K562 (cell line): ENCODE measurements around the gene ULBP2. TPM values are rescaled to one million over a fixed set of nuclear protein-coding genes. Genes with fewer than 3 reads are reported as not detected.
A peak's percentile ranks its signal among the peaks of the same experiment; 100 is the strongest.

ENCODE experiments used
- ATAC-seq: fragments of 200-7000 bp; cut with Tn5 transposase; 3 replicates; pipeline ENCODE4 v1.9.1; 2020; ENCODE audit warnings: moderate library complexity
- BruUV-seq: library from RNA; stranded (reverse); fragments of 400-500 nt; replicated peaks from 2 replicates; lab custom pipeline; 2021; lab: Mats Ljungman, UMichigan
- CTCF ChIA-PET: fragments of 300-600 bp; formaldehyde crosslinking; extraction: SDS; loops from one replicate; lab custom pipeline; 2021; ENCODE audit warnings: low intra/inter-chr PET ratio; lab: Yijun Ruan, JAX
- POLR2A ChIA-PET: fragments of 300-600, 350-650 bp; sonication (Branson Sonifier 250); formaldehyde crosslinking; extraction: SDS; loops from one replicate; lab custom pipeline; 2021; ENCODE audit warnings: antibody characterized with exemption, inconsistent platforms; lab: Yijun Ruan, JAX
- DNase-seq, 4 experiments: peaks; one replicate each; pipeline versions ENCODE4 v3.0.0 to v3.0.0-alpha.2; 2011 to 2018; ENCODE audit warnings: low spot score in 3 of 4, mixed read lengths in 3 of 4; ENCODE audit errors: extremely low read depth in 1 of 4
- FAIRE-seq: peaks from 2 replicates; lab custom pipeline; 2011; peaks lifted over from hg19 to GRCh38; lab: Jason Lieb, UNC
- H2AFZ ChIP-seq: 2 replicates; pipeline ENCODE4 v1.6.0; 2011; ENCODE audit warnings: low read depth, low read length, control low read depth, inconsistent platforms
- H3K27ac ChIP-seq: fragments of 200-600 bp; 3 replicates; pipeline ENCODE4 v1.8.0; 2011; ENCODE audit warnings: low read depth, mild to moderate bottlenecking, control low read depth, inconsistent platforms, low read length, moderate library complexity, mixed read lengths; ENCODE audit errors: extremely low read depth
- H3K27me3 ChIP-seq, 2 experiments: fragments of 300-600 bp in 1 of 2; 2 replicates in 1 of 2; 3 replicates in 1 of 2; pipeline versions ENCODE4 v1.6.0 to v1.8.0; 2011; ENCODE audit warnings: inconsistent platforms in 2 of 2, low read length in 2 of 2, mild to moderate bottlenecking in 1 of 2, mixed read lengths in 1 of 2, moderate library complexity in 1 of 2; ENCODE audit not compliant: control insufficient read depth in 2 of 2, insufficient read depth in 2 of 2
- H3K36me3 ChIP-seq: fragments of 300-600 bp; 3 replicates; pipeline ENCODE4 v1.8.0; 2011; ENCODE audit warnings: mild to moderate bottlenecking, low read length, inconsistent platforms; ENCODE audit not compliant: control insufficient read depth, insufficient read depth
- H3K4me1 ChIP-seq, 2 experiments: fragments of 200-600 bp in 1 of 2; replicated peaks in 1 of 2; 2 replicates in 1 of 2; 3 replicates in 1 of 2; pipeline versions ENCODE4 v1.5.1 to v1.8.0; 2011; ENCODE audit warnings: inconsistent platforms in 2 of 2, low read length in 2 of 2, mild to moderate bottlenecking in 1 of 2, mixed read lengths in 1 of 2, moderate library complexity in 1 of 2; ENCODE audit not compliant: control insufficient read depth in 2 of 2, insufficient read depth in 2 of 2
- H3K4me2 ChIP-seq: 2 replicates; pipeline ENCODE4 v1.6.1; 2011; ENCODE audit warnings: low read length, control low read depth, inconsistent platforms, mixed read lengths; ENCODE audit not compliant: insufficient read depth
- H3K4me3 ChIP-seq: fragments of 200-600 bp; sonication (generic), shearing (Covaris generic); 2 replicates; pipeline ENCODE4 v1.5.1; 2016; ENCODE audit warnings: control low read depth, inconsistent platforms
- H3K79me2 ChIP-seq: fragments of 200-600 bp; 3 replicates; pipeline ENCODE4 v1.8.0; 2011; ENCODE audit warnings: low read length, inconsistent platforms; ENCODE audit not compliant: control insufficient read depth, insufficient read depth
- H3K9ac ChIP-seq, 2 experiments: 2 replicates each; pipeline versions ENCODE4 v1.6.0 to v1.6.1; 2011; ENCODE audit warnings: low read depth in 2 of 2, low read length in 2 of 2, control low read depth in 1 of 2, inconsistent platforms in 1 of 2, mild to moderate bottlenecking in 1 of 2, mixed read lengths in 1 of 2; ENCODE audit not compliant: insufficient read depth in 1 of 2
- H3K9me1 ChIP-seq: one replicate; pipeline ENCODE4 v1.6.0; 2011; ENCODE audit warnings: inconsistent platforms, mild to moderate bottlenecking, low read length, moderate library complexity; ENCODE audit not compliant: control insufficient read depth, insufficient read depth
- H3K9me3 ChIP-seq: replicated peaks from 2 replicates; pipeline ENCODE4 v1.5.1; 2011; ENCODE audit warnings: low read depth, low read length, inconsistent platforms; ENCODE audit not compliant: control insufficient read depth, insufficient read depth
- H4K20me1 ChIP-seq: replicated peaks from 2 replicates; pipeline ENCODE4 v1.6.1; 2011; ENCODE audit warnings: low read length, inconsistent platforms, mixed read lengths; ENCODE audit not compliant: control insufficient read depth, insufficient read depth
- ETV5 ChIP-seq: sonication (generic); formaldehyde crosslinking; IDR thresholded peaks from 2 replicates; pipeline ENCODE4 v1.4.0; 2020; ENCODE audit warnings: low read depth, mild to moderate bottlenecking, missing genetic modification reagents
- GABPB2 ChIP-seq: fragments of 250-450 bp; sonication (Bioruptor Pico); conservative IDR thresholded peaks from 2 replicates; pipeline ENCODE4 v1.5.1; 2021; ENCODE audit warnings: mild to moderate bottlenecking
- HLTF ChIP-seq: fragments of 450-650 bp; IDR thresholded peaks from 2 replicates; pipeline ENCODE4 v1.6.1; 2016
- JUNB ChIP-seq: fragments of 450-650 bp; formaldehyde crosslinking; conservative IDR thresholded peaks from 2 replicates; pipeline ENCODE4 v1.4.0; 2020; ENCODE audit warnings: mild to moderate bottlenecking
- L3MBTL2 ChIP-seq: fragments of 450-650 bp; IDR thresholded peaks from 2 replicates; pipeline ENCODE4 v1.6.1; 2016; ENCODE audit warnings: mild to moderate bottlenecking, moderate library complexity
- LEF1 ChIP-seq: fragments of 450-650 bp; IDR thresholded peaks from 2 replicates; pipeline ENCODE4 v1.6.1; 2016; ENCODE audit warnings: mild to moderate bottlenecking
- PPARD ChIP-seq: fragments of 250-450 bp; sonication (Bioruptor Pico); IDR thresholded peaks from 2 replicates; pipeline ENCODE4 v1.8.0; 2022; ENCODE audit warnings: inconsistent platforms, mild to moderate bottlenecking, moderate library complexity
- SMC3 ChIP-seq: conservative IDR thresholded peaks from 2 replicates; pipeline ENCODE4 v1.6.1; 2011; ENCODE audit warnings: low read depth, low read length, improper control_type of control experiment; ENCODE audit not compliant: insufficient read depth
- WGBS: fragments of 100-300 bp; shearing (Covaris generic); methylation state at CpG from one replicate; pipeline ENCODE4 v1.1.6; 2016; ENCODE audit warnings: low coverage, mixed read lengths; ENCODE audit not compliant: insufficient coverage; ENCODE audit errors: missing lambda C conversion rate; 5-methylcytosine and 5-hydroxymethylcytosine counted together
- in situ Hi-C: fragments of 300-500 bp; cut with MboI; formaldehyde crosslinking; loops from 4 replicates; pipeline ENCODE4 v1.15.0; 2018; ENCODE audit warnings: inconsistent platforms, mixed read lengths
- intact Hi-C: fragments of 100-400 bp; cut with micrococcal nuclease; formaldehyde crosslinking; loops from 2 replicates; pipeline ENCODE4 v1.14.2; 2022
- polyA plus RNA-seq, 8 experiments: library from polyadenylated mRNA; depleted of rRNA in 4 of 8; stranded (reverse) in 5 of 8; unstranded in 3 of 8; fragments of >200 nt; fragmentation: Nextera tagmentation in 2 of 8; fragmentation: Illumina TruSeq in 1 of 8; extraction: Ambion mirVana in 2 of 8; extraction: Trizol in 1 of 8; gene quantifications; 2 replicates each; pipeline versions ENCODE4 v1.2.1 to v1.2.3, GENCODE V29; 2011 to 2014; ENCODE audit warnings: inconsistent platforms in 1 of 8, missing spikeins in 1 of 8
- total RNA-seq, 7 experiments: library from RNA; depleted of rRNA in 6 of 7; stranded (reverse); fragments of >200 nt in 6 of 7; fragmentation: Illumina TruSeq in 2 of 7; extraction: Trizol in 2 of 7; gene quantifications; 2 replicates each; pipeline versions ENCODE4 v1.2.1 to v1.2.3, GENCODE V29; 2011 to 2021; ENCODE audit warnings: low replicate concordance in 1 of 7
- TF ChIP-seq, protein P1 (sequence below), 2 experiments: IDR thresholded peaks; 2 replicates each; pipeline ENCODE4 v1.6.1; 2012; ENCODE audit warnings: improper control_type of control experiment in 2 of 2, low read depth in 2 of 2, low read length in 2 of 2, borderline replicate concordance in 1 of 2
- TF ChIP-seq, protein P2 (sequence below): fragments of 450-650 bp; formaldehyde crosslinking; IDR thresholded peaks from 2 replicates; pipeline ENCODE4 v1.4.0; 2020; ENCODE audit warnings: mild to moderate bottlenecking, mixed read lengths
- TF ChIP-seq, protein P3 (sequence below): fragments of 450-650 bp; IDR thresholded peaks from 2 replicates; pipeline ENCODE4 v1.6.1; 2014; ENCODE audit warnings: low read depth, mild to moderate bottlenecking, moderate library complexity, borderline replicate concordance

ULBP2 gene
- total and polyA plus RNA-seq, 9 of the 15 experiments (the other 6 are each of a cell fraction or from before 2014, with no cell fraction given): 0.50 to 5.3 (median 1.2) TPM

DNA sequence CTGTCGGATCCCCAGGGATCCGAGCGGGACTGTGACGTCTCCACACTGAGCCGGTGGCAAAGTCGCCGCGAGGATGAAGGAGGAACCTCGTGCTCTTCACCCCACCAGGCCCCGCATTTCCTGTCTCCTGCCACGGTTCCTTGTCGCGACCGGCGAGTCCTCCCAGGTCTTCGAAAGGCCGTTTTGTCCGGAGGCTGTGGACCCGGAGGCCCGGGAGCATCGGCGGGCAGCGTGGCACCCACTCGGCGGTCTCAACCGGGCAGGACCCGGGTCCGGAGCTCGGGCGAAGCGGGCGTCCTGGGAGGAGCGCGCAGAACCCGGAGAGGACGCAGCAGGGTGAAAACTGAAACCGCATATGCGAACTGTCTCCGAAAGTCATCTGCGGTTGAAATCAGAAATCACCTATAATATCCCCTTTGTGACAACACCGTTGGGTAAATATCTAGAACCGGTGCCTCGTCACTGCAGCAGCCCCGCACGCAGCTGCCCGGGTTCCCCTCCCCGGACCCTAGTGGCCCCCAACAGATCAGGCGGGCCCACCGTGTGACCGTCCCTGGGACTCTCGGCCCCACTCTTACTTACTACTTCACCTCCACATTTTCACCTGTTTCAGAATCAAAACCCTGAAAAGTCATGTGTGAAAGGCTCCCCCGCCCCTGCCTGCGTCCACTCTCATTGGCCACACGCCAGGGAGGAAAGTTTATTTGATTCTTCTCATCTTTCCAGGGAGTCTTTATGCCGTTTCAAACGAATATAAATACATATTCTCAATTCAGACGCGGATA lies 3.1 kb upstream of the ULBP2 start:
- H4K20me1 ChIP-seq: no peaks in the 10 kb centered on the region
- WGBS: 5% methylated on average over 52 of the region's 58 CpGs
- H3K27ac ChIP-seq: no peak overlapping the region
- CTCF ChIA-PET: interaction anchor here (0.6 kb wide), 1 partner anchor 117 kb away, joined by 3 read pairs; no protein-coding TSS in a partner anchor
- no peaks in the 10 kb centered on the region for H3K36me3 ChIP-seq
- H3K9ac ChIP-seq: peak overlapping the region in 1 of 2 experiments; percentile 87; a peak in 3 of 4 replicates
- H2AFZ ChIP-seq: peak overlapping the region; percentile 83
- H3K4me3 ChIP-seq: peak overlapping the region; percentile 19
- POLR2A ChIA-PET: interaction anchor here (0.6 to 0.7 kb wide), 2 partner anchors 33 to 419 kb away, joined by 3 read pairs; no protein-coding TSS in a partner anchor
- ATAC-seq (no peak), FAIRE-seq (no peak), DNase-seq (peak in 1 of 4 experiments; percentile 14)
- H3K27me3 ChIP-seq: peaks cover 14 to 65% of the 10 kb centered on the region in 2 experiments; a peak in 4 of 5 replicates
- in situ Hi-C loops: loop anchor here (5.0 kb wide), 1 partner anchor 69 kb away; no protein-coding TSS in a partner anchor
- peak overlapping the region; percentile 51 for H3K4me2 ChIP-seq
- no peaks in the 10 kb centered on the region for H3K9me1 ChIP-seq
- peaks cover 0 to 26% of the 10 kb centered on the region in 2 experiments; a peak in 2 of 5 replicates for H3K4me1 ChIP-seq
- no peaks in the 10 kb centered on the region for H3K79me2 ChIP-seq
- no peaks in the 10 kb centered on the region for H3K9me3 ChIP-seq
- intact Hi-C loops: loop anchor here (10.0 kb wide), 1 partner anchor 336 kb away; no protein-coding TSS in a partner anchor
- BruUV-seq: no TSS peak
- TF ChIP-seq, protein P1, sequence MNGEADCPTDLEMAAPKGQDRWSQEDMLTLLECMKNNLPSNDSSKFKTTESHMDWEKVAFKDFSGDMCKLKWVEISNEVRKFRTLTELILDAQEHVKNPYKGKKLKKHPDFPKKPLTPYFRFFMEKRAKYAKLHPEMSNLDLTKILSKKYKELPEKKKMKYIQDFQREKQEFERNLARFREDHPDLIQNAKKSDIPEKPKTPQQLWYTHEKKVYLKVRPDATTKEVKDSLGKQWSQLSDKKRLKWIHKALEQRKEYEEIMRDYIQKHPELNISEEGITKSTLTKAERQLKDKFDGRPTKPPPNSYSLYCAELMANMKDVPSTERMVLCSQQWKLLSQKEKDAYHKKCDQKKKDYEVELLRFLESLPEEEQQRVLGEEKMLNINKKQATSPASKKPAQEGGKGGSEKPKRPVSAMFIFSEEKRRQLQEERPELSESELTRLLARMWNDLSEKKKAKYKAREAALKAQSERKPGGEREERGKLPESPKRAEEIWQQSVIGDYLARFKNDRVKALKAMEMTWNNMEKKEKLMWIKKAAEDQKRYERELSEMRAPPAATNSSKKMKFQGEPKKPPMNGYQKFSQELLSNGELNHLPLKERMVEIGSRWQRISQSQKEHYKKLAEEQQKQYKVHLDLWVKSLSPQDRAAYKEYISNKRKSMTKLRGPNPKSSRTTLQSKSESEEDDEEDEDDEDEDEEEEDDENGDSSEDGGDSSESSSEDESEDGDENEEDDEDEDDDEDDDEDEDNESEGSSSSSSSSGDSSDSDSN (IDR thresholded peaks at IDR 0.05; ENCODE audit: borderline replicate concordance in 1 of 2, low read depth in 2 of 2, low read length in 2 of 2): no peak
- TF ChIP-seq SMC3 (no peak), JUNB (CRISPR knock-in tag) (no peak), L3MBTL2 (peak; percentile 94), GABPB2 (CRISPR knock-in tag) (no peak), LEF1 (no peak), PPARD (CRISPR knock-in tag) (no peak), HLTF (no peak), ETV5 (CRISPR knock-in tag) (0 out of 2 replicates have a peak, but pooled peaks have one; percentile 12)
- TF ChIP-seq, protein P2, sequence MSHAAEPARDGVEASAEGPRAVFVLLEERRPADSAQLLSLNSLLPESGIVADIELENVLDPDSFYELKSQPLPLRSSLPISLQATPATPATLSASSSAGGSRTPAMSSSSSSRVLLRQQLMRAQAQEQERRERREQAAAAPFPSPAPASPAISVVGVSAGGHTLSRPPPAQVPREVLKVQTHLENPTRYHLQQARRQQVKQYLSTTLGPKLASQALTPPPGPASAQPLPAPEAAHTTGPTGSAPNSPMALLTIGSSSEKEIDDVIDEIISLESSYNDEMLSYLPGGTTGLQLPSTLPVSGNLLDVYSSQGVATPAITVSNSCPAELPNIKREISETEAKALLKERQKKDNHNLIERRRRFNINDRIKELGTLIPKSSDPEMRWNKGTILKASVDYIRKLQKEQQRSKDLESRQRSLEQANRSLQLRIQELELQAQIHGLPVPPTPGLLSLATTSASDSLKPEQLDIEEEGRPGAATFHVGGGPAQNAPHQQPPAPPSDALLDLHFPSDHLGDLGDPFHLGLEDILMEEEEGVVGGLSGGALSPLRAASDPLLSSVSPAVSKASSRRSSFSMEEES (CRISPR knock-in tag): no peak
- TF ChIP-seq, protein P3, sequence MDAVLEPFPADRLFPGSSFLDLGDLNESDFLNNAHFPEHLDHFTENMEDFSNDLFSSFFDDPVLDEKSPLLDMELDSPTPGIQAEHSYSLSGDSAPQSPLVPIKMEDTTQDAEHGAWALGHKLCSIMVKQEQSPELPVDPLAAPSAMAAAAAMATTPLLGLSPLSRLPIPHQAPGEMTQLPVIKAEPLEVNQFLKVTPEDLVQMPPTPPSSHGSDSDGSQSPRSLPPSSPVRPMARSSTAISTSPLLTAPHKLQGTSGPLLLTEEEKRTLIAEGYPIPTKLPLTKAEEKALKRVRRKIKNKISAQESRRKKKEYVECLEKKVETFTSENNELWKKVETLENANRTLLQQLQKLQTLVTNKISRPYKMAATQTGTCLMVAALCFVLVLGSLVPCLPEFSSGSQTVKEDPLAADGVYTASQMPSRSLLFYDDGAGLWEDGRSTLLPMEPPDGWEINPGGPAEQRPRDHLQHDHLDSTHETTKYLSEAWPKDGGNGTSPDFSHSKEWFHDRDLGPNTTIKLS: 0 out of 2 replicates have a peak, but pooled peaks have one; percentile 17
